Measurements from ENCODE around the gene FAM174B. TPM values are rescaled to one million over a fixed set of nuclear protein-coding genes. Genes with fewer than 3 reads are reported as not detected.

FAM174B gene
- polyA plus RNA-seq, 1 donor: 35.2 TPM

DNA sequence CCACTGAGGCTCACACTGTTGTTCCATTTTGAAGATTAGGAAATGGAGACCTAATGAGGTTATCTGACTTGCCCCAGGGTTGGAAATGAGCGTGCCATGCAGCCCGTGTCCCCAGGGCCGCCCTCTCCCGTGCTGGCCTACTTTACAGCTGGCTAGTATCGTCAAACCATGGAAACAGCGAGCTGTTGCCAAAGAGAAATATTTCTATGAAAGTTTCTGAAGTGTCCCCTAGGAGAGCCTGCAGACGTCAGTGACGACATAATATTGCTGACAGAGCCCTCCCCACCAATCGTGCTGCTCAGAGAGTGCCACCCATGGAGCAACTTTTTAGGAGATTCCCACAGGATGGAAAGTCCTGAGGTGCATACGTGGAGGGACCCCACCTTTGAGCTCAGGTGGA, 11.2 kb upstream of the FAM174B start:
- DNase-seq: peak; percentile 46

DNA sequence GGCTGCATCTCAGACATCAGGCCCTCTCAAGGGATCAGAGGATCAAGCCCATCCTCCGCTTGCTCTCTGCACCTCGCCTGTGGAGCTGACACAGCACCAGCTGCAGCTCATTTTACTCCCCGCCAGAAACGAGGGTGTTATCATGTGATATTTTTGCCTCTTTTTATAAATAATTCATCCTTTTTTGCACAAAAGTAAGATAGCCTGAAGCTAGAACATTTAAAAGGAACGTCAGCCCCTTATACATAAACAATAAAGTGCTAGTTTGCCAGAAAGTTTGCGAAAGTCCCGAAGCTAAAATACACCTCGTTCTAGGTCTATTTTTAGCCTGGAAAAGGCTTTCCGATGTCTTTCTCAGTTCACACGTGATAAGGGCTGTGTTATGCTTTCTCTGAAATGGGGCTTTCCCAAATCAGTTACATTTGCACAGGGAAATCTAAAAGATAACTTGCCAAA, 9.6 kb upstream of the FAM174B start:
- DNase-seq: no peak

DNA sequence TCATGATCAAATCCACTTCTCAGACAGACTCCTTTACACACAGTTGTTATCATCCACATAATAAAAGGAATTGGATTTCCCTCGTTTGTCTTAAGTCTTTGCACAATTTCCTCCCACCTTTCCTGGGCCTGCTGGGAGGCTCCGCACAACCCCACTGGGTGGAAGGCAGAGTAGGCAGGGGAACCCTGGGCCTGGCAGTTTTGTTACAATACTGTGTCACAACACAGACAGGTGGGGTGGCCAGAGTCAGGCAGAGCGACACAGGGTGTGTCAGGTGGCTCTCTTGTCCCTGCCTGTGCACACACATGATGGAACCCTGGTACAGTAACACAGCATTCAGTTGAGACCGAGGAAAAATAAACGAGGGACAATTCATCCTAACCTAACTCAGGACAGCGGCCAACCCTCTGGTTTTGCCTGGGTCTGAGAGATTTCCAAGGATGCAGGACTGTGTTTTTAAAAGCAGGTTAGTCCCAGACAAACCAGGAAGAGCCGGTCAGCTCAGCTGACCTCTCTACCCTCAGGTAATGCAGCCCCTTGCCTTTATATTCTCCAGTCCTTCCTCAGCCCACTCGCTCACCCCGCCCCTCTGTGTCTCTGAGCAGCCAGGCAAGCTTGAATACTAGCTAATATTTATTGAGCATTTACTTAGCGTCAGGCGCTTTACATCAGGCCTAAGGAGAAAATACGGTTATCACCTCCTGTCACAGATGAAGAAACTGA, 8.8 kb upstream of the FAM174B start:
- DNase-seq: no peak

DNA sequence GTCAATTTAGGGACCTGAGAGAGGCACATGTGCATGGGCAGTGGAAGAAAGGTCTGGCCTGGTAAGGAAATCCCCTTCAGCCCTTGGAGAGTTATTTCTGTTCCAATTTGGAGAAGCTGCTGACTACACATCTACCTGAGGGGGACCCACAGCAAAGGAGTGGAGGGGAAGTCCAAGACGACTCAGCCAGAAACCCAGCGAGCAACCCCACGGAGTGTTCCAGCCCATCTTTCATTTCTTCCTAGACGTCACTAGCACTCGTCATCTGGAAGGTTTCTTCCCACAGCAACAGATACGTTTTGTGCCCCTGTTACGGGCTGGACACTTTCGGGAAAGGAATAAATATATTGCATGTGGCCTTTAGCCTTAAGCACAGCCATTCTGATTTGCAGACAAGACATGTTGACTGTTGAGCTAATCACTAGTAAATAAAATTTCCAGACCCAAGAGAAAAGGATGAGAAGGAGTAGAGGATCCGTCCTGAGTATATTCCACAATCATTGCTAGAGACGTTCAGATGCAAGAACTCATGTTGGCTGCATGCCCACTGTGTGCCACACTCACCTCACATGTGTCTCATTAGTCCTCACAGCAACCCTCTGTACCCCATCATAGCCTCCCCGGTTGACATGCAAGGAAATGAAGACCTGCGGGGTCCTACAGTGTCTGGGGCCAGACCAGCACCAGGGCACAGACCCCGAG, 7.8 kb upstream of the FAM174B start:
- no peak for DNase-seq

DNA sequence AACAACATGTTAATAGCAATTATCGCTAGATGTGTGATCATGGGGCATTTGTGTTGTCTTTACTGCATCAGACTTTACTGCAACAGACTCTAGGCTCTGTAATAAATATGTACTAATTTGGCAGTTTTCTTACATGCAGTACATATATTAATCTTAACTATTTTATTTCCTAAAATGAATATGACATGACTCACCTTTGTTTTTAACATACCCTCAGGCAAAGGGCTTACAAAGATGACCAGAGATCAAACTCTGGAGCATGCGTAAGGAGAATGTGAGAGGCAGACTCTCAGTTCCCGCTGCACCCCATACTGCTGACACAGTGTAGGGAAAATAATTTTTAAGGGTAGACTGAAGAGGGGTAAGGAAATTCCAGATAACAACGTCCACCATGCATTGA, 7.2 kb upstream of the FAM174B start:
- DNase-seq: no peak

DNA sequence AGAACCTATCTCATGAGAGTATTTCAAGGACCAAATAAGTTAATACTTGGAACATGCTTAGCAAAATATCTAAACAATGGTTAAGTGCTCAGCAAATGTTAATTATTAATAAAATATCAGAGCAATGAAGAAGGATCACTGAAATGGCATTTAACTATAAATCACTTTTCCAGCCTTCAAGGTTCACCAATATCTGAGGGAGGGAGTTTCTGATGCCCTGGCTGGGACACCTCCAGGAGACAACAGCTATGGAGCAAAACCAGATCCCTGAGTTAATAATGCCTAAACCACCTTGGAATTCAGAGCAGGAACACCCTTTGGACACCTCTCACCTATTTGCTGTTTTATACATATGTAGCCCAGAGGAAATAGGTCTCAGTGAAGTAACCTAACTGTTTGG, 6.4 kb upstream of the FAM174B start:
- no peak for DNase-seq

DNA sequence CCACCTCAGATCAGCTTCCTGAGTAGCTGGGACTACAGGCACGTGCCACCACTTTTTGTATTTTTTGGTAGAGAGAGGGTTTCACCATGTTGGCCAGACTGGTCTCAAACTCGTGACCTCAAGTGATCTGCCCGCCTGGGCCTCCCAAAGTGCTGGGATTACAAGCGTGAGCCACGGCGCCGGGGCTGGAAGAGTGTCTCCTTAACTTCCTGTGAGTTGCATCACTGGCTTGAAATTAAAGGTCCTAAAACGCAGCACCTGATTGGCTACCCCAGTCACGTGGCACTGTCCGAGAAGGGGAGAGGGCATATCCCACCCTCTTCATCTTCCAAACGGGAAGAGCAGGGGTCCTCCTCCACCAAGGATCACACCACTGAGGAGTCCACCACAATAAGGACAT, 5.5 kb upstream of the FAM174B start:
- no peak for DNase-seq

DNA sequence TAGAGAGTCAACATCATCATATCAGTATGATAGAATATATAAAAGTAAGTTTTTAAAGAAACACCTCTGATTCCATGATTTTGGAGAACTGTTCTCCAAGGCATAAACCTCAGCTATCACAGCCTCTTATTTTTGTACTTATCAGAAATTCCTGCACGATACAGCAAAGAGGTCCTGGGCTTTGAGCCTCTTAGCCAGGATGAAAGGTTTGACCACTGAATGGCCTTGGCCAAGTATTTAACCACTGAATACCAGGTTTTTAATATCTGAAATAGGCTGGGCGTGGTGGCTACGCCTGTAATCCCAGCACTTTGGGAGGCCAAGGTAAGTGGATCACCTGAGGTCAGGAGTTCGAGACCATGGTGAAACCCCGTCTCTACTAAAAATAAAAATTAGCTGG, 1.9 kb upstream of the FAM174B start:
- no peak for DNase-seq

DNA sequence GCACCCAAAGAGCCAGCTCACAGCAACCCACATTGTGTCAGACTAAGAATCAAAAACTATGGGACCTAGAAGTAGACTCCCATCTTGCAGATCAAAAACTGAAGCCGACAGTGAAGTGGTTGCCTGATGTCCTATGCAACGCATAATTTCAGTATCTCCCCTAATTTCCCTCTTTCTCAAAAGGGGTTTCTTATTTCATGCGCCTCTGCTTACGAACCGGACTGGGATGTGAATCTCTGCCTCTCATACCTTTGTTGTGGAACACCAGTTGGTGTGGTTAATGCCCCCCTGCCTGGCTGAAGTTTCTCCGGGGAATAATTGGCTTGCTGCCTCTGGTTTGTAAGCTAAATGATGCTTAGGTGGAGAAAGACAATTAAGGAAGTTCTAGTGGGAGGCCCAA, 514 bp upstream of the FAM174B start:
- DNase-seq: no peak

DNA sequence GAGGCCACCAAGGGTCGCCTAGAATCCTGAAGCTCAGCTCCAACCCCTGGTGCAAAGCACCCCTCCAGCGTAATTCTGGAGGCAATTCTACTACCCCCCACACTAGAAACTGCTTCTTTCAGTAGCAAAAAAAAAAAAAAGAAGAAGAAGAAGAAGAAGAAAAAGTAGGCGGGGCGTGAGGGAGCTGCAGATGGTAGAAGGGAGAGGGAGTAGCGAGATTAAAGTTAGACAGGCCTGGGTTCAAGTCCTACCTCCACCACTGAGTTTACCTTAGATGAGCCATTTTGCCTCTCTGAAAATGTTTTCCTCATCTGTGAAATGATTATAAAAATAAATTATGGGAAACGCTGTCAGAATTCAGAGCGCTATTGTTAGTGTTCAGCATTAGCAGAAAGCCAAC, 913 bp downstream of the FAM174B start:
- DNase-seq: no peak

DNA sequence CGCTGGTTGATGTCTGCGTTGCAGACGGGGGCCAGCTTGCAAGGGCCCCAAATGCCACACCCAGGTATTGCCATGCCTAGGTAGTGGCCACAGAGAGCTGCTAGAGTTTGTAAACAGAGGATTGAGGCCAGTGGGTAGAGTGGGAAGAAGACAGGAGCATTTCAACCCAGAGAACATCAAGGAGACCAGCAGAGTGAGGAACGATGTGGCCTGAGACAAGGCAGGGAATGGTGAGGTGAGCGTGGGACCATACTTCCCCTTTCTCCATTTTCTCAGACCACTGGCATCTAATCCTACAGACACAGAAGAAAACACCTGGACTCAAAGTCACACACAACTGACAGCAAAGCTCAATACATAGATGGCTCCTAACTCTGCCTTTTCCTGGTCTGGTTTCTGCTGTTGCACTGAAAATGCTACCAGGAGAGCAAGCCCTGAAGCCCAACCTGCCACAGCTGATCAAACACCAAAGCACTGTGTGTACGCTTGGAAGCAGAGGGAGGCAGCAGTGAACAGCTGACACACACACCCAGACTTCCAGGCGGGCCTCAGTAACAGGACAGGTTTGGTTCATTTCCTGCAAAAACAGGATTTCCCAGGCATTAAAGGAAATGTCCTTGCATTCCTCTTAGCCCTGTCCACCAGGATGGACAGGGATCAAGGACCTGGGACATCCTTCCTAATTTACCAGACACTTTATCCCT, 1.6 kb downstream of the FAM174B start:
- peak; percentile 55 for DNase-seq

DNA sequence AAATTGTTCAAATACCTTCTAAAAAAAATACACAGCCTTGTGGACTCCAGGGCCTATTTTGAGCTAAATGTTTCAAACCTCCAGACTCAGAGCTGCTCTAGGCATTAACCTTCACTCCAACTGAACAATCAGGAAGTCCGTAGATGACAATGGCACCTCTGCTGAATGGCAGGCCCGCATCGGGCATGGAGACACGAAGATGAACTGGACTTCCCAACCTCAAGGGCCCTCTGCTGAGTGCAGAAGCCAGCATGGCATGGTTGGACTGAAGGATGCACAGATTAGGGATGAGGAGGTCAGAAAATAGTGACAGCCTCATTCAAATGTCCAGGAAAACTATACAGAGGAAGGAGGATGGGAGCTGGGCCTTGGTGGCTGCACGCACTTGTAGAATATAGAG, 2.2 kb downstream of the FAM174B start:
- DNase-seq: no peak

DNA sequence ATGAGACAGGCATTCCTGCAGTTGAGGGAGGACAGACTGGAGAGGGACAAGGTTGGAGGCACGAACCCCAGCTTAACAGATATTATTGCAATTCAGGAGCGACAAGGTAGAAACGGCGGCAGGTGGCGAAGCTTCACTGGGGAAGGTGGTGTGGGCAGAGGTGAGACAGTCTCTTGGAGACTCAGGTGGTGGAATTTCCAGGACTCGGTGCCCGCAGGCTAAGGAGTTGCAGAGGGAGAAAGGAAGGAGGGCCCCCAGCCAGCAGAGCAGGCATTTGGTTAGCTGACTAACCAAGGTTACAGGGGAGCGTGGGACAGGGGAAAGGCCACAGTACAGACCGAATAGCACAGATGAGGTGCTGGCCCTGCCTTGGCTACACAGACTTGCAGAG, 3.0 kb downstream of the FAM174B start:
- no peak for DNase-seq

DNA sequence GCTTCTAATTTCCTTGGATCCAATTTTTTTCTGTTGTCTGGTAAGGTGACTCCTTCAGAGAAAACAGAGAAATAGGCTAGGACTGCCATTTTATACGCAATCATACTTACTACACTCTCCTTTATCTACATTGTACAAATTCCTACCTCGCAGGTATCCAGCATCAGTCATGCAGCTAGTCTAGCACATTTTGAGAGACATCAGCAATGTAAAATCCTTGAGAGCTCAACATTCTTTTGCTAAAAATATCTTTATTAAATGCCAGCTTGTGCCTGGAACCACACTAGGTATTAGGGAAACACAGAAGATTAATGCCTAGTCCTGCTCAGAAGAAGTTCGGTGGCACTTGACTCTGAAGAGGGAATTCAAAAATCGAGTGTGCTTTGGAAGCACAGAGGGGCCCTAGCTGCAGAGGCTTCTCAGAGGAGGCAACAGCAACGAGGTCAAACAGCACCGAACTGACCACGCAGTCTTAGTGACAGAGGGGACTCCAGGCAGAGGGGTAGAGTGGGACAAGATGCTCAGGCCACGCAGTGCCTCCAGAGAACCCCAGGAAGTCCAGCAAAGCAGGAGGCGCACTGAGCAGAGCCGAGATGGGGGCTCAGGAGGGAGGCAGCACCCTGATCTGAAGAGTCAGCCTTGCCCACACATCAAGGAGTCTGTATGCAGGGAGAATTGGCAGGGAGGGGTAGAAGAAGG, 3.5 kb downstream of the FAM174B start:
- DNase-seq: no peak

DNA sequence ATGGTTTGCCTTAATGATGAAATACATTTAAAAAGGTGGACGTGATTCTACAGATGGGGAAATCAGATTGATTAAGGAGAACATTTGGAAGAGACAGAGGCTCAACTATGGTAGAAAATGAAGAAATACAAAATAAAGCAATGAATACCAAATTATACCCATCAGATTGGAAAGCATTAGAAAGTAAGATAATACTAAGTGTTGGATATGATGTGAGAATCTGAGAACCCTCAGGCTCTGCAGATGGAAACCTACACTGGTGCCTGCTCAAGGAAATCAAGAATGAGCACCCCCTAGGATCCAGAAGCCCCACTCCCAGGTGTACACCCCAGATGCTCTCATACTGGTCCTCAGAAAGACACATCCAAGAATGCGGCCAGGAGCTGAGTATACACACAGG, 4.6 kb downstream of the FAM174B start:
- no peak for DNase-seq

DNA sequence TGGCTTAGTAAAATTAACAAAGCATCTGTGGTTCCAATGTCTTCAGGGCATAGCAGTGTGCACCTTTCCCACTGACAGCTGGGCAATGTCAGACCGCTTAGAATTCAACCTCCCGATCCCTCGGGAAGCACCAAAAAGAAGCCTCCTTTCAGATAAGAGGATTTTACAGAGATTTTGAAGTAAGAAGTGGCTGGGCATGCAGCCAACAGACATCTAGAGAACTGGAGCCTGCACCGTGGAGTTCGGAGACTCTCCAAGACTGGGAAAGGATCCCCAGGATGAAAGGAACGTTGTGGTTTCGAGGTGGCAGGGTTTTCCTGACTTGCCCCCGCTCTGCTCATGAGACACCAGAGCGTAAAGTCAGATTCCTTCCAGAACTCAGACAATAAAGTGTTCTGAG, 5.3 kb downstream of the FAM174B start:
- no peak for DNase-seq

DNA sequence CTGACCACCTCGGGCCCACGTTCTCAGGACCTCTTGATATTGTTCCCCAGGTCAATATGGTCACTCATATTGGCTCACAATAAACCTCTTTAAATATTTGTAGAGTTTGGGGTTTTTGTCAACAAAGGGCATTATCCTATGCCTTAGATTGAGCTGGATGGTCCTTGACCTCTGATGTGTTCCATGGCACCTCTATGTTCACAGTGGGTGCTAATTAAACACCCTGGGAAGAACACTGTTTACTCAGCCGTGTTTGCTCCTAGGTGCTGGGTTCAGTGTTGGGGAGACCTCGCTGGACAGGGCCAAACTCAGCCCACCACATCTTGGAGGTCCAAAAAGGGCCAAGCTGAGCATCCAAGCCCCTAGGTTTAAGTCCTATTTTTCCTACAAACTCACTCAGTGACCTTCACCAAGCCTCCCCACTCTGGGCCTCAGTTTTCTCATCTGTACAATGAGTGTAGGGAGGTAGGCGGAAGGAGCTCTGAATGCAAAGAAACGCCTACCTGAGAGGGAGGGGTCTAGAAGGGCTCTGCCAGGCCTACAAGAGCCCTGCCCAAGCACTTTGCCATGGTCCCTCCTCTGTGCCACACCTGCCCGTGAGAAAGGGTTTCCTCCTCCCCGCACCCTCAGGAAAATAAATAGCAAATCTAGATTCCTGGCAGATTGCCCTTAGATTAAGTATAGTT, 7.2 kb downstream of the FAM174B start:
- no peak for DNase-seq

DNA sequence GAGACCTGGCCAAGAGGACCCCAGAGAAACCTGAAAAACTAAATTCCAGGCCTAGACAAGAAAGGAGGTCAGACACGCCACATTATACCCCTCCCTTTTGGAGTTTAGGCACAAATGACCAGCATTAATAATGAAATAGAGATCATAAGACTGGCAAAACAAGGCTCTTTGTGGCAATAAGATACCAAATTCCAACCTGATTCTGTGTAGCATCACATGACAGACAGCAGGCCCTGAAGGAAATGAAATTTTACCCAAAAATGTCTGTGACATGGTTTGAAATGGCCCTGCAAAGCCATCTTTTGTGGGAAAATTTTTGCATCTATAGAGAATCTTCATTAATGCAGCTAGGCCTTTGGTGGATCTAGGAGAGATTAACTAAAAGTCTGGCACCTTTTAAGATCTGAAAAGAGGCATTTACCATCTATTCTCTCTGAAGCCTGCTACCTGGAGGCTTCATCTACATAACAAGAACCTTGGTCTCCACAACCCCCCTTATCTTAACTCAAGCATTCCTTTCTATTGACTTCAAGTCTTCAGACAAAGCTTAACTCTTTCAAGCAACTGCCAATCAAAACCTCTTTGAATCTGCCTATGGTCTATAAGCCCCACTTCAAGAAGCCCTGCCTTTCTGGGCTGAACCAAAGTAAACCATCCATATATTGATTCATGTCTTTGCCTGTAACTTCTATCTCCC, 8.0 kb downstream of the FAM174B start:
- DNase-seq: no peak

DNA sequence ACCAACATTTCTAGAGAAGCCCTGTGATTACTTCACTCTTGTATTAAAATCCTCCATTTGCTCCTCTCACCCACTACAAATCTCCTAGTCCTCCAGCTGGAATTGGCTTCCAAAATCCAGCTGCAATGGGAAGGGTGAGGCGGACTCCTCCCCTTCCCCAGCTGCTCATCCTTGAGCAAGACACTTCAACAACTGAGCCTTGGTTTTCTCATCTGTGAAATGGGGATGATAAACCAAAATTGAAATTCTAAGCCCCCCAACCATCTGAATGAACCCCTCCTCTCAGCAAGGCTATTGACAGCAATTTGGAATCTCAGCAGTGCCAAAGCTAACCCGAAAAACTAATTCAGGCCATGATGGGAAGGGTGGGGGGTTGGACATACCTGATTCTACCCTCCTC, 9.4 kb downstream of the FAM174B start:
- no peak for DNase-seq

DNA sequence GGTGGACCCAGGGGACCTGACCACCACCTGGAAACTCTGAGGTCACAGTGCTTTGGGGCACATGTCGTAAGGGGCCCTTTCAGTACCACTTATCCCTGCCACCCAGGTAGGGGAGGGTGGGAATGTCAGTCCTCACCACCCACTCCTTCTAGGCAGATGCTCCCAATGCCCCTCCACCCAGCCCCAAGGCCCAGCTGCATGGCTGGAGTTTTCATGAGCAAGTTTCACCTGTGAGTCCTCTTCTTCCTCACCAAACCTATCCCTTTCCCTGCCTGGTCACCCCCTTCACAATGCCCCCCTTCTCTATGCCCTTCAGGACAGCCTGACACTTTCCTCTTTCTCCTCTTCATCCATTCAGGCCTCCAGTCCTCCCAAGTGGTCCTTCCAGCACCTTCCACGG, 9.8 kb downstream of the FAM174B start:
- no peak for DNase-seq

DNA sequence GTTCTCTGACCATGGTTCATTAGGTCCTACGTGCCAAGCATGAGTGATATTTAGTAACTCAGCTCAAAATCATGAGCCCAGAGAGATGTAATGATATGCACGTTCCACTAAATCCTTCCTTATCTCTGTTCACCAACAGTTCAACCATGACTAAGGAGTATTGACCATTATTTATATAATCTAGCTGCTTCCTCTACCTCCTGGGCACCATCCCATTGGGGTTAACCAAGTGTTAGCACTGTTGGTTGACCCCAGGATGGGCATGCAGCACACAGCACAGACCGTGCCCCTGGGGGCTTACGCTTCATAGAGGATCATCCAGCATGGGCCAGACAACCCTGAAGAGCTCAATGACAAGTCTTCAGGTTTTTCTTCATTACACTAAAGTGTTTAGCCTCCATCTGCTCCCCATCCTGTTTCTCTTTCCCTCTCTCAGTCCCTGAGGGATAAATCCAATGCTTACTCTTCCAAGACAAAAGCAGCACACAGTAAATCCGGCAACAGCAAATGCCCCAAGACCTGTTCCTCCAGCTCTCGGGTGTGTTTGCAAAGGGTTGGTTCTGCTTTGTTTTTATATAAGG, 10.4 kb downstream of the FAM174B start:
- DNase-seq: no peak

Data from left kidney (tissue), 2 donors.